ENCODE results near the gene IKBKG. TPM values are rescaled to one million over a fixed set of nuclear protein-coding genes. Genes with fewer than 3 reads are reported as not detected.
"Not testable (repeated sequence)": the region's sequence is repeated elsewhere in the genome, so short reads cannot be mapped to it uniquely, and the experiment has no call there.

IKBKG gene
- total RNA-seq, 4 donors from 2014 or later = 14.2 to 43.1 (median 29.0) TPM

DNA sequence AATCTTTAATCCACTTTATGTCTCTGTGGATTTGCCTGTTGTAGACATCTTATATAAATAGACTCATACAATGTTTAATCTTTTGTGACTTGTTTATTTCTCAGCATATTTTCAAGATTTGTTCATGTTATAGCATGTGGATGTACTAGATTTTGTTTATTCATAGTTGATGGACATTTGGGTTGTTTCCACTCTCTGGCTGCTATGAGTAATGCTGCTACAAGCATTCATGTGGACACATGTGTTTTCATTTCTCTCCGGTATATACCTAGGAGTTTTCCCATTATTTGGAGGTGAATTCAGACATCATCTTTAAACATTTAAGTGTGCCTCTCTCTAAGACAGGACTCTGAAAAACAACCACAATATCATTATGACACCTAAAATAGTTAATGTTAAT is 2.3 kb downstream of the IKBKG start:
- Histone ChIP-seq H3K4me3 (no peak overlapping the region), H3K27ac (no peak overlapping the region), H3K4me1 (peaks cover 0 to 32% (median 8%) of the 10 kb centered on the region in 4 donors), H3K36me3 (peaks cover 0 to 15% (median 0%) of the 10 kb centered on the region in 3 donors), H3K9me3 (no peaks in the 10 kb centered on the region), H3K27me3 (no peaks in the 10 kb centered on the region)
- WGBS, 2 donors = 88 to 100% methylated on average over 1 of the region's 1 CpG
- TF ChIP-seq POLR2A (IDR thresholded peaks at IDR 0.05) (no peak), EP300 (IDR thresholded peaks at IDR 0.05) (no peak)
- TF ChIP-seq, protein P1, sequence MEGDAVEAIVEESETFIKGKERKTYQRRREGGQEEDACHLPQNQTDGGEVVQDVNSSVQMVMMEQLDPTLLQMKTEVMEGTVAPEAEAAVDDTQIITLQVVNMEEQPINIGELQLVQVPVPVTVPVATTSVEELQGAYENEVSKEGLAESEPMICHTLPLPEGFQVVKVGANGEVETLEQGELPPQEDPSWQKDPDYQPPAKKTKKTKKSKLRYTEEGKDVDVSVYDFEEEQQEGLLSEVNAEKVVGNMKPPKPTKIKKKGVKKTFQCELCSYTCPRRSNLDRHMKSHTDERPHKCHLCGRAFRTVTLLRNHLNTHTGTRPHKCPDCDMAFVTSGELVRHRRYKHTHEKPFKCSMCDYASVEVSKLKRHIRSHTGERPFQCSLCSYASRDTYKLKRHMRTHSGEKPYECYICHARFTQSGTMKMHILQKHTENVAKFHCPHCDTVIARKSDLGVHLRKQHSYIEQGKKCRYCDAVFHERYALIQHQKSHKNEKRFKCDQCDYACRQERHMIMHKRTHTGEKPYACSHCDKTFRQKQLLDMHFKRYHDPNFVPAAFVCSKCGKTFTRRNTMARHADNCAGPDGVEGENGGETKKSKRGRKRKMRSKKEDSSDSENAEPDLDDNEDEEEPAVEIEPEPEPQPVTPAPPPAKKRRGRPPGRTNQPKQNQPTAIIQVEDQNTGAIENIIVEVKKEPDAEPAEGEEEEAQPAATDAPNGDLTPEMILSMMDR (IDR thresholded peaks at IDR 0.05) = no peak
- DNase-seq (ENCODE audit: low spot score in 2 of 2) = no peak

- H3K4me1 ChIP-seq = peaks cover 0 to 16% (median 4%) of the 10 kb centered on the region in 4 donors
- not testable (repeated sequence) for H3K4me3 ChIP-seq; H3K27ac ChIP-seq; H3K9me3 ChIP-seq; DNase-seq (ENCODE audit: low spot score in 2 of 2); H3K27me3 ChIP-seq
- WGBS, 2 donors = 91 to 92% methylated on average over 3 to 8 of the region's 18 CpGs
- H3K36me3 ChIP-seq = peaks cover 0 to 15% (median 0%) of the 10 kb centered on the region in 3 donors
Measured at GRCh38 chrX:154552112-154552806, 4.8 kb downstream of the IKBKG start.

GRCh38 chrX:154558060-154558690 is 10.8 kb downstream of the IKBKG start:
- not testable (repeated sequence) for H3K27ac ChIP-seq; H3K9me3 ChIP-seq; H3K36me3 ChIP-seq; DNase-seq (ENCODE audit: low spot score in 2 of 2); H3K4me1 ChIP-seq; H3K27me3 ChIP-seq; H3K4me3 ChIP-seq
- no CpG with 5 or more reads among the region's 24 CpGs for WGBS, 2 donors

DNA sequence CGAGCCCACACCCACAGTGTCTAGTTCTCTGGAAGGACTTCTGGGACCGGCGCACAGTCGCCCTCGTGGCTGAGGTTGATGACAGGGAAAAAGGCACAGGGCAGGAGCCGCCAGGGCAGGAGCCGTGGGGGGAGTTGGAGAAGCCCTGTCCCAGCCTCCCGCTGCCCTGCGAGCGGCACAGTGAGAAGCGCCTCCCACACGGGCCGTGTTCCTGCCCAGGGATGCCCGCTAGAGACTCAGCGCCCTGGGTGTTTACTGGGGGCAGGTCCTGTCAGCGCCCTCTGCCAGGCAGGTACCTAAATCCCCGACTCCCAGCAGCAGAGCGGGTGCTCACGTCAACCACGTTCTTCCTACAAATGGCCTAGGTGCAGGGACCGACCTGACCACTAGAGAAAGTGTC is 11.5 kb downstream of the IKBKG start:
- H3K4me3 ChIP-seq; DNase-seq (ENCODE audit: low spot score in 2 of 2); H3K27ac ChIP-seq; H3K36me3 ChIP-seq; H3K9me3 ChIP-seq; H3K4me1 ChIP-seq; H3K27me3 ChIP-seq: not testable (repeated sequence)
- 100% methylated on average over 3 of the region's 21 CpGs; no CpG with 5 or more reads in 1 of the 2 donors for WGBS, 2 donors

DNA sequence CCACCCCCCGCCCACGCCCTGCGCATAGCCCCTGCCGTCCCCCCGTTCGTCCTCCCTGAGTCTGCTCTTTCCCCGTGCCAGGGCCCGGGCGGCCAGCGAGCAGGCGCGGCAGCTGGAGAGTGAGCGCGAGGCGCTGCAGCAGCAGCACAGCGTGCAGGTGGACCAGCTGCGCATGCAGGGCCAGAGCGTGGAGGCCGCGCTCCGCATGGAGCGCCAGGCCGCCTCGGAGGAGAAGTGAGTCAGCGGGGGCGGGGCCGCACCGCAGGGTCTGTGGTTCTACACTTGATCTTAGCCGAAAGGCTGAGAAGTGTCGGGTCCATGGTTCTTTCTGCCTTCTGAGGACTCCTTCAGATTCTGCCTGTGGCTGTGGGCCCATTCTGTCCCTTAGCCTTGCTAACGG is 12.9 kb downstream of the IKBKG start:
- no CpG with 5 or more reads among the region's 31 CpGs for WGBS, 2 donors
- not testable (repeated sequence) for DNase-seq (ENCODE audit: low spot score in 2 of 2); H3K9me3 ChIP-seq; H3K36me3 ChIP-seq; H3K27me3 ChIP-seq; H3K4me1 ChIP-seq; H3K4me3 ChIP-seq; H3K27ac ChIP-seq

- not testable (repeated sequence) for H3K27me3 ChIP-seq; H3K36me3 ChIP-seq; H3K9me3 ChIP-seq; H3K4me3 ChIP-seq; H3K4me1 ChIP-seq; H3K27ac ChIP-seq; DNase-seq (ENCODE audit: low spot score in 2 of 2)
- WGBS, 2 donors = no CpG with 5 or more reads among the region's 10 CpGs
Measured at GRCh38 chrX:154562295-154562694, 14.9 kb downstream of the IKBKG start.

DNA sequence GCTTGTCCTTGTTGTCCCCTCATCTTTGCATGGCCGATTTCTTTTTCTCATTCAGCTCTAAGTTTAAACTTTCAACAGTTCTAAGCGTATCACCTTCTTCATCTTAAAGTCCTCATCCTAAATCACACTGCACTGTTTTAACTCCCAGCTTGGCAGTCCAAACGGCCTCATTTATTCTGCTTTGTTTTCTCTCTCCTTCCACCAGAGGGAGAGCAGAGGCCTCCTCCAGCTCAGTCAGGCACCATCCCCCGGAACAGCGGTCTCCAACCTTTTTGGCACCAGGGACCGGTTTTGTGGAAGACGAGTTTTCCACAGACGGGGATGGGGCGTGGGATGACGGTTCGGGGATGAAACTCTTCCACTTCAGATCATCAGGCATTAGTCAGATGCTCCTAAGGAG is 22.9 kb downstream of the IKBKG start:
- H3K4me3 ChIP-seq; H3K27me3 ChIP-seq; H3K4me1 ChIP-seq; DNase-seq (ENCODE audit: low spot score in 2 of 2); H3K9me3 ChIP-seq; H3K36me3 ChIP-seq; H3K27ac ChIP-seq: not testable (repeated sequence)
- WGBS, 2 donors = no CpG with 5 or more reads among the region's 11 CpGs

- not testable (repeated sequence) for H3K36me3 ChIP-seq; H3K27me3 ChIP-seq; DNase-seq (ENCODE audit: low spot score in 2 of 2); H3K9me3 ChIP-seq; H3K4me3 ChIP-seq; H3K27ac ChIP-seq; H3K4me1 ChIP-seq
- no CpG with 5 or more reads among the region's 10 CpGs for WGBS, 2 donors
Measured at GRCh38 chrX:154573061-154573460, 25.6 kb downstream of the IKBKG start.

- DNase-seq (ENCODE audit: low spot score in 2 of 2); H3K27ac ChIP-seq; H3K4me1 ChIP-seq; H3K4me3 ChIP-seq; H3K36me3 ChIP-seq; H3K27me3 ChIP-seq; H3K9me3 ChIP-seq: not testable (repeated sequence)
- WGBS, 2 donors = no CpG with 5 or more reads among the region's 5 CpGs
Measured at GRCh38 chrX:154575076-154575475, 27.7 kb downstream of the IKBKG start.

DNA sequence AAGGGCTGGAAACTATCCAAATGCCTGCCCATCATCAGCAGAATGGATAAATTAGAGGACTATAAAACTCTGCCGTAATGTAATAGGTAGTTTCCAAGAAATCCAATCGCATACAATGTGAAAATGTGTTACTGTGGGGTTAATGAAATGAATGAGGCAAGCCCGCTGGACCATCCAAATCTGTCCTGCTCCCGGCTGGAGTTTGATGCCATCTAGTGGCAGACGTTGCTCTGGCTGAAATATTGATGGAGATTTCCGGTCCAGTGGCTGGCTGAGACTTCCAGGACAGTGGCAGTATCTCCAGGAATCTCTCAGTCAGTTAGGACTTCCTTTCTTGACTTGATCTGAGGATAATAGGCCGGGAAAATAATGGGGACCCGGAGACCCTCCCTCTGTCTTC is 35.6 kb downstream of the IKBKG start:
- not testable (repeated sequence) for H3K27ac ChIP-seq; H3K4me1 ChIP-seq; H3K4me3 ChIP-seq; H3K9me3 ChIP-seq; H3K27me3 ChIP-seq; H3K36me3 ChIP-seq; DNase-seq (ENCODE audit: low spot score in 2 of 2)
- no CpG with 5 or more reads among the region's 8 CpGs for WGBS, 2 donors

GRCh38 chrX:154584585-154585183 is 37.3 kb downstream of the IKBKG start, which contains the start of gene CTAG1A:
Gene CTAG1A (plus strand): TSS chrX:154585133. CDS start chrX:154585207, 74 bp downstream.
- WGBS, 2 donors = no CpG with 5 or more reads among the region's 39 CpGs
- not testable (repeated sequence) for H3K9me3 ChIP-seq; H3K4me1 ChIP-seq; H3K36me3 ChIP-seq; DNase-seq (ENCODE audit: low spot score in 2 of 2); H3K27me3 ChIP-seq; H3K4me3 ChIP-seq; H3K27ac ChIP-seq

DNA sequence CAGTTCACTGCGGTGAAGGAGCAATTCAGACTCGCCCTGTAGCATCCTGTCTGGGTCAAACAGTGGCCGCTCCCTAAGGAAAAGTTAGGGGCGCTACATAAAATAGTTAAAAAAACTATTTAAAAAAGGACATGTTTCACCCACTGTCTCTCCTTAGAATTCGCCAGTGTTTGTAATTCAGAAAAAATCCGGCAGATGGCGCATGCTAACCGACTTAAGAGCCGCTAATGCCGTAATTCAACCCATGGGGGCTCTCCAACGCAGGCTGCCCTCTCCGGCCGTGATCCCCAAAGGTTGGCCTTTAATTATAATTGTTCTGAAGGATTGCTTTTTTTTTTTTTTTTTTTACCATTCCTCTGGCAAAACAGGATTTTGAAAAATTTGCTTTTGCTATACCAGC is 43.0 kb downstream of the IKBKG start:
- not testable (repeated sequence) for H3K36me3 ChIP-seq; H3K27ac ChIP-seq; H3K9me3 ChIP-seq; H3K27me3 ChIP-seq; H3K4me1 ChIP-seq; H3K4me3 ChIP-seq; DNase-seq (ENCODE audit: low spot score in 2 of 2)
- WGBS, 2 donors = 42% methylated on average over 4 of the region's 13 CpGs; no CpG with 5 or more reads in 1 of the 2 donors
